Calu3 (cell line): ENCODE results near the gene RABGAP1L. TPM values are rescaled to one million over a fixed set of nuclear protein-coding genes. Genes with fewer than 3 reads are reported as not detected.
"Not testable (repeated sequence)": the region's sequence is repeated elsewhere in the genome, so short reads cannot be mapped to it uniquely, and the experiment has no call there.

Source experiments
- BruUV-seq: library from RNA; stranded (reverse); fragments of 400-500 nt; replicated peaks from 2 replicates; lab custom pipeline; 2021; lab: Mats Ljungman, UMichigan
- CTCF ChIA-PET: fragments of 300-600 bp; sonication (Branson Sonifier 250); formaldehyde crosslinking; loops from one replicate; lab custom pipeline; 2022; ENCODE audit warnings: antibody characterized with exemption; lab: Charles Lee
- DNase-seq: peaks from one replicate; pipeline ENCODE4 v3.0.0; 2022
- H3K27ac Mint-ChIP-seq: one replicate; pipeline ENCODE4 v1.8.0; 2022; ENCODE audit warnings: mixed read lengths; ENCODE audit not compliant: unreplicated experiment
- H3K27me3 Mint-ChIP-seq: one replicate; pipeline ENCODE4 v1.8.0; 2022; ENCODE audit warnings: mixed read lengths; ENCODE audit not compliant: unreplicated experiment
- H3K36me3 Mint-ChIP-seq: one replicate; pipeline ENCODE4 v1.8.0; 2022; ENCODE audit warnings: mild to moderate bottlenecking, moderate library complexity, mixed read lengths; ENCODE audit not compliant: insufficient read depth, unreplicated experiment
- H3K4me1 Mint-ChIP-seq: one replicate; pipeline ENCODE4 v1.8.0; 2022; ENCODE audit warnings: mild to moderate bottlenecking, low read depth, mixed read lengths; ENCODE audit not compliant: unreplicated experiment
- H3K4me3 Mint-ChIP-seq: one replicate; pipeline ENCODE4 v1.8.0; 2022; ENCODE audit warnings: mild to moderate bottlenecking, low read depth, moderate library complexity, mixed read lengths; ENCODE audit not compliant: unreplicated experiment
- H3K9me3 Mint-ChIP-seq: one replicate; pipeline ENCODE4 v1.8.0; 2022; ENCODE audit warnings: low read depth, mixed read lengths; ENCODE audit not compliant: unreplicated experiment
- intact Hi-C: fragments of 100-400 bp; cut with micrococcal nuclease; formaldehyde crosslinking; loops from one replicate; pipeline ENCODE4 v1.10.0; 2022; ENCODE audit not compliant: unreplicated experiment
- total RNA-seq: library from RNA; stranded (reverse); gene quantifications from 2 replicates; pipeline ENCODE4 v1.2.3, GENCODE V29; 2022
- TF ChIP-seq, protein P1 (sequence below): fragments of 200-600 bp; IDR thresholded peaks from one replicate; pipeline ENCODE4 v1.8.0; 2022; ENCODE audit warnings: antibody characterized with exemption; ENCODE audit not compliant: unreplicated experiment

Gene RABGAP1L
- total RNA-seq, 1 experiment from 2014 or later = 135 TPM

- no peaks in the 10 kb centered on the region for H3K27me3 Mint-ChIP-seq
- CTCF ChIA-PET = no interaction called here
- H3K4me1 Mint-ChIP-seq = no peaks in the 10 kb centered on the region
- intact Hi-C loops = no loop called here
- TF ChIP-seq, protein P1, sequence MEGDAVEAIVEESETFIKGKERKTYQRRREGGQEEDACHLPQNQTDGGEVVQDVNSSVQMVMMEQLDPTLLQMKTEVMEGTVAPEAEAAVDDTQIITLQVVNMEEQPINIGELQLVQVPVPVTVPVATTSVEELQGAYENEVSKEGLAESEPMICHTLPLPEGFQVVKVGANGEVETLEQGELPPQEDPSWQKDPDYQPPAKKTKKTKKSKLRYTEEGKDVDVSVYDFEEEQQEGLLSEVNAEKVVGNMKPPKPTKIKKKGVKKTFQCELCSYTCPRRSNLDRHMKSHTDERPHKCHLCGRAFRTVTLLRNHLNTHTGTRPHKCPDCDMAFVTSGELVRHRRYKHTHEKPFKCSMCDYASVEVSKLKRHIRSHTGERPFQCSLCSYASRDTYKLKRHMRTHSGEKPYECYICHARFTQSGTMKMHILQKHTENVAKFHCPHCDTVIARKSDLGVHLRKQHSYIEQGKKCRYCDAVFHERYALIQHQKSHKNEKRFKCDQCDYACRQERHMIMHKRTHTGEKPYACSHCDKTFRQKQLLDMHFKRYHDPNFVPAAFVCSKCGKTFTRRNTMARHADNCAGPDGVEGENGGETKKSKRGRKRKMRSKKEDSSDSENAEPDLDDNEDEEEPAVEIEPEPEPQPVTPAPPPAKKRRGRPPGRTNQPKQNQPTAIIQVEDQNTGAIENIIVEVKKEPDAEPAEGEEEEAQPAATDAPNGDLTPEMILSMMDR = no peak
- peaks cover 4% of the 10 kb centered on the region for H3K9me3 Mint-ChIP-seq
- H3K27ac Mint-ChIP-seq = no peak overlapping the region
- BruUV-seq = no TSS peak
- no peaks in the 10 kb centered on the region for H3K36me3 Mint-ChIP-seq
- DNase-seq = no peak
- H3K4me3 Mint-ChIP-seq = no peak overlapping the region
These were observed 66.3 kb downstream of the RABGAP1L start for GRCh38 chr1:174225499-174226204.

- no peaks in the 10 kb centered on the region for H3K4me1 Mint-ChIP-seq
- TF ChIP-seq, protein P1 = no peak
- CTCF ChIA-PET = no interaction called here
- H3K27me3 Mint-ChIP-seq = no peaks in the 10 kb centered on the region
- BruUV-seq = no TSS peak
- H3K9me3 Mint-ChIP-seq = peaks cover 5% of the 10 kb centered on the region
- H3K27ac Mint-ChIP-seq = no peak overlapping the region
- no peak for DNase-seq
- no peaks in the 10 kb centered on the region for H3K36me3 Mint-ChIP-seq
- intact Hi-C loops = no loop called here
- H3K4me3 Mint-ChIP-seq = no peak overlapping the region
These were observed 71.1 kb downstream of the RABGAP1L start for GRCh38 chr1:174230399-174230798.

DNA sequence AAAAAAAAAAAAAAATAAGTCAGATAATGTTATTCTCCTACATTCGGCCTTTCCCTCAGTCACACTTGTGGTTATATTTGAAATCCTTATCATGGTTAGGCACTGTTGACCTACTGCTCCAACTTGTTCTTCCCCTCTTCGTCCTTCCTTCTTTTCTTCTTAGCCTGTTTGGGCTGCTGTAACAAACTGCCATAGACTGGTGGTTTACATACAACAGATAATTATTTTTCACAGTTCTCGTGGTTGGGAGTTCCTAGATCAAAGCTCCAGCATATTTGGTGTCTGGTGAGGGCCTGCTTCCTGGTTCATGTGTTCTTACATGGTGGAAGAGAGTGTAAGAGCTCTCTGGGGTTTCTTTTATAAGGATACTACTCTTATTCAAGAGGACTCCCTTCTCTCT, 73.4 kb downstream of the RABGAP1L start:
- intact Hi-C loops = no loop called here
- TF ChIP-seq, protein P1 = no peak
- CTCF ChIA-PET = no interaction called here

GRCh38 chr1:174238845-174239501, 79.7 kb downstream of the RABGAP1L start:
- peak overlapping the region; percentile 58 for H3K4me3 Mint-ChIP-seq
- H3K27ac Mint-ChIP-seq = peak overlapping the region; percentile 14
- CTCF ChIA-PET = interaction anchor here (0.6 kb wide), 1 partner anchor 462 kb away, joined by 7 read pairs; no protein-coding TSS in a partner anchor
- H3K4me1 Mint-ChIP-seq, H3K9me3 Mint-ChIP-seq, H3K36me3 Mint-ChIP-seq, BruUV-seq, intact Hi-C loops, H3K27me3 Mint-ChIP-seq, DNase-seq: not testable (repeated sequence)

More for the DNA sequence above, 73.4 kb downstream of the RABGAP1L start:
- no peaks in the 10 kb centered on the region for H3K27me3 Mint-ChIP-seq
- H3K36me3 Mint-ChIP-seq = no peaks in the 10 kb centered on the region
- H3K27ac Mint-ChIP-seq = no peak overlapping the region
- DNase-seq = no peak
- H3K9me3 Mint-ChIP-seq = peaks cover 5% of the 10 kb centered on the region
- H3K4me3 Mint-ChIP-seq = no peak overlapping the region
- no peaks in the 10 kb centered on the region for H3K4me1 Mint-ChIP-seq
- no TSS peak for BruUV-seq
